HepG2 (cell line): Measurements from ENCODE around the gene FN1. TPM values are rescaled to one million over a fixed set of nuclear protein-coding genes. Genes with fewer than 3 reads are reported as not detected.

Experiments
- ATF7-NPFF ChIP-seq: sonication (generic); formaldehyde crosslinking; IDR thresholded peaks from 2 replicates; pipeline ENCODE4 v1.8.1; 2023; ENCODE audit warnings: mild to moderate bottlenecking, low read depth, missing genetic modification reagents, moderate library complexity
- FOSL2 ChIP-seq: sonication (generic); formaldehyde crosslinking; IDR thresholded peaks from 2 replicates; pipeline ENCODE4 v1.4.0; 2020; ENCODE audit warnings: missing genetic modification reagents
- GTF3A ChIP-seq: sonication (generic); formaldehyde crosslinking; conservative IDR thresholded peaks from 2 replicates; pipeline ENCODE4 v1.4.0; 2020; ENCODE audit warnings: mild to moderate bottlenecking, missing genetic modification reagents
- NCOA1 ChIP-seq: sonication (generic); formaldehyde crosslinking; IDR thresholded peaks from 2 replicates; pipeline ENCODE4 v1.9.0; 2021; ENCODE audit warnings: missing genetic modification reagents
- NFYB ChIP-seq: sonication (generic); formaldehyde crosslinking; IDR thresholded peaks from 2 replicates; pipeline ENCODE4 v1.4.0; 2020; ENCODE audit warnings: missing genetic modification reagents
- RXRA ChIP-seq: sonication (generic); formaldehyde crosslinking; IDR thresholded peaks from 2 replicates; pipeline ENCODE4 v1.5.1; 2020; ENCODE audit warnings: missing genetic modification reagents
- TEAD3 ChIP-seq: optimal IDR thresholded peaks from 2 replicates; pipeline ENCODE3; 2016; ENCODE audit warnings: borderline replicate concordance
- ZNF207 ChIP-seq: fragments of 450-650 bp; IDR thresholded peaks from 2 replicates; pipeline ENCODE4 v1.6.1; 2016; ENCODE audit warnings: antibody characterized with exemption, borderline replicate concordance
- ZNF484 ChIP-seq: sonication (generic); formaldehyde crosslinking; IDR thresholded peaks from 2 replicates; pipeline ENCODE4 v1.5.1; 2020; ENCODE audit warnings: mild to moderate bottlenecking, low read depth, missing genetic modification reagents, borderline replicate concordance
- ZNF746 ChIP-seq: sonication (generic); formaldehyde crosslinking; IDR thresholded peaks from 2 replicates; pipeline ENCODE4 v1.8.0; 2022; ENCODE audit warnings: mild to moderate bottlenecking, missing genetic modification reagents
- polyA plus RNA-seq, 8 experiments: library from polyadenylated mRNA; depleted of rRNA in 3 of 8; stranded (reverse) in 7 of 8; unstranded in 1 of 8; fragments of >200 nt; fragmentation: Illumina TruSeq in 4 of 8; extraction: Trizol in 4 of 8; gene quantifications; 2 replicates each; pipeline versions ENCODE4 v1.2.1 to v1.2.3, GENCODE V29; 2011 to 2016; ENCODE audit warnings: low read depth in 4 of 8, missing spikeins in 1 of 8, mixed read lengths in 1 of 8; ENCODE audit not compliant: insufficient read depth in 1 of 8
- total RNA-seq, 5 experiments: library from RNA; depleted of rRNA; stranded (reverse); fragments of >200 nt; fragmentation: Illumina TruSeq; extraction: Trizol; gene quantifications; 2 replicates each; pipeline ENCODE4 v1.2.3, GENCODE V29; 2016; ENCODE audit warnings: low read depth in 1 of 5
- TF ChIP-seq, protein P1 (sequence below): sonication (generic); formaldehyde crosslinking; IDR thresholded peaks from 2 replicates; pipeline ENCODE4 v1.4.0; 2020; ENCODE audit warnings: missing genetic modification reagents, borderline replicate concordance
- TF ChIP-seq, protein P2 (sequence below): sonication (generic); formaldehyde crosslinking; IDR thresholded peaks from 2 replicates; pipeline ENCODE4 v1.4.0; 2020; ENCODE audit warnings: low read depth, mild to moderate bottlenecking, missing genetic modification reagents
- TF ChIP-seq, protein P3 (sequence below): sonication (generic); formaldehyde crosslinking; IDR thresholded peaks from 2 replicates; pipeline ENCODE4 v1.5.1; 2020; ENCODE audit warnings: mild to moderate bottlenecking, missing genetic modification reagents
- TF ChIP-seq, protein P4 (sequence below), 2 experiments: IDR thresholded peaks; 2 replicates each; pipeline ENCODE4 v1.6.1; 2011 to 2012; ENCODE audit warnings: low read length in 2 of 2, borderline replicate concordance in 1 of 2, low read depth in 1 of 2, mild to moderate bottlenecking in 1 of 2, moderate library complexity in 1 of 2
- TF ChIP-seq, protein P5 (sequence below): sonication (generic); formaldehyde crosslinking; IDR thresholded peaks from 2 replicates; pipeline ENCODE4 v1.4.0; 2020; ENCODE audit warnings: missing genetic modification reagents
- TF ChIP-seq, protein P6 (sequence below): sonication (generic); IDR thresholded peaks from 2 replicates; pipeline ENCODE4 v1.6.1; 2016; ENCODE audit warnings: low read depth, borderline replicate concordance

The FN1 gene
- total and polyA plus RNA-seq, 2 of the 13 experiments (the other 11 are each of a cell fraction or from before 2014, with no cell fraction given): 1,847 to 6,471 TPM

DNA sequence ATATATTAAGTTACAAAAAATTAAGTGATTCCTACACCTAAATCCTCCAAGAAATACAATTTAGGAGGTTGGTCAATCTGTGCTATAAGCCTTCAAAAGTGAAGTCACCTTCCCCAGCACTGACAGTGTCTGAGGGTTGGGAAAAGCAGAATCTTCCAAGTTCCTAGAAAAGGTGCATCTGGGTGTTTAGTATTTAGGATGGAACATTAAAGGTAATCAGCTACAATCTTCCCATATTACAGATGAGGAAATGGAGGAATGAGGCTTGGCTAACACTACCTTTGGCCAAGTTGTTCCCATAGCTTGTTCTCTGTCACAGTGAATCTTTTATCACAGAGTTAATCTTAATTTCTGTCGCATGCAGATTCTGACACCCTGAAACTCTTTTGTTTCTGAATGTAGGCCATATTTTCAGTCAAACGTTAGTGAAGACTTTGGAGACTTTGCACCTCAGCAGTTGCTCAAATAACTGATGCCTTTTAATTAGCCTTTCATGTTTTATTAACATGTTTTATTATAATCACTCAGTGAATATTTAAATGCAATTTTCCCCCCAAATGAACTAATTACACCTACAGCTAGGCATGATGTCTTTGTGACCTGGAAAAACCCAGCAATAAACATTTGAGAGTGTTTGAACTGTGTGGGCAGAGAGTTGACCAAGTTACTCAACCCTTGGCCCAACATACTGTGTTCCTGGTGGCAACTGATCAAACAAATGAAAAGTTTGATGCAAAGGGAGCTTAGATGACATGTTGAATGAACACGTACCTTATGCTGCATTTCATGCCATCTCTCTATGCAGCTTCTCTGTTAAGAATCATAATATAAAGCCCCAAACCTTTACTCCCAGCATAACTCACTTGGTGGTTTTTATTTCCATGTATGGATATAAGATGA lies 17.6 kb downstream of the FN1 start (continued):
- TF ChIP-seq, protein P1, sequence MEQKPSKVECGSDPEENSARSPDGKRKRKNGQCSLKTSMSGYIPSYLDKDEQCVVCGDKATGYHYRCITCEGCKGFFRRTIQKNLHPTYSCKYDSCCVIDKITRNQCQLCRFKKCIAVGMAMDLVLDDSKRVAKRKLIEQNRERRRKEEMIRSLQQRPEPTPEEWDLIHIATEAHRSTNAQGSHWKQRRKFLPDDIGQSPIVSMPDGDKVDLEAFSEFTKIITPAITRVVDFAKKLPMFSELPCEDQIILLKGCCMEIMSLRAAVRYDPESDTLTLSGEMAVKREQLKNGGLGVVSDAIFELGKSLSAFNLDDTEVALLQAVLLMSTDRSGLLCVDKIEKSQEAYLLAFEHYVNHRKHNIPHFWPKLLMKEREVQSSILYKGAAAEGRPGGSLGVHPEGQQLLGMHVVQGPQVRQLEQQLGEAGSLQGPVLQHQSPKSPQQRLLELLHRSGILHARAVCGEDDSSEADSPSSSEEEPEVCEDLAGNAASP (CRISPR knock-in tag): peak; percentile 98
- TF ChIP-seq, protein P2, sequence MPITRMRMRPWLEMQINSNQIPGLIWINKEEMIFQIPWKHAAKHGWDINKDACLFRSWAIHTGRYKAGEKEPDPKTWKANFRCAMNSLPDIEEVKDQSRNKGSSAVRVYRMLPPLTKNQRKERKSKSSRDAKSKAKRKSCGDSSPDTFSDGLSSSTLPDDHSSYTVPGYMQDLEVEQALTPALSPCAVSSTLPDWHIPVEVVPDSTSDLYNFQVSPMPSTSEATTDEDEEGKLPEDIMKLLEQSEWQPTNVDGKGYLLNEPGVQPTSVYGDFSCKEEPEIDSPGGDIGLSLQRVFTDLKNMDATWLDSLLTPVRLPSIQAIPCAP: no peak
- TF ChIP-seq ZNF207: no peak
- TF ChIP-seq, protein P3, sequence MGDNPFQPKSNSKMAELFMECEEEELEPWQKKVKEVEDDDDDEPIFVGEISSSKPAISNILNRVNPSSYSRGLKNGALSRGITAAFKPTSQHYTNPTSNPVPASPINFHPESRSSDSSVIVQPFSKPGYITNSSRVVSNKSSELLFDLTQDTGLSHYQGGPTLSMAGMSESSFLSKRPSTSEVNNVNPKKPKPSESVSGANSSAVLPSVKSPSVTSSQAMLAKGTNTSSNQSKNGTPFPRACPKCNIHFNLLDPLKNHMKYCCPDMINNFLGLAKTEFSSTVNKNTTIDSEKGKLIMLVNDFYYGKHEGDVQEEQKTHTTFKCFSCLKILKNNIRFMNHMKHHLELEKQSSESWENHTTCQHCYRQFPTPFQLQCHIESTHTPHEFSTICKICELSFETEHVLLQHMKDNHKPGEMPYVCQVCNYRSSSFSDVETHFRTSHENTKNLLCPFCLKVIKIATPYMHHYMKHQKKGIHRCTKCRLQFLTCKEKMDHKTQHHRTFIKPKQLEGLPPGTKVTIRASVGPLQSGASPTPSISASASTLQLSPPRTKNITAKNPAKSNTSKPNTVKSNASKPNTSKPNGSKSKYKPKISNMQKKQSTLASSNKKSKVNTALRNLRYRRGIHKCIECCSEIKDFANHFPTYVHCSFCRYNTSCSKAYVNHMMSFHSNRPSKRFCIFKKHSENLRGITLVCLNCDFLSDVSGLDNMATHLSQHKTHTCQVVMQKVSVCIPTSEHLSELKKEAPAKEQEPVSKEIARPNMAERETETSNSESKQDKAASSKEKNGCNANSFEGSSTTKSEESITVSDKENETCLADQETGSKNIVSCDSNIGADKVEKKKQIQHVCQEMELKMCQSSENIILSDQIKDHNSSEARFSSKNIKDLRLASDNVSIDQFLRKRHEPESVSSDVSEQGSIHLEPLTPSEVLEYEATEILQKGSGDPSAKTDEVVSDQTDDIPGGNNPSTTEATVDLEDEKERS: peak; percentile 14; the same call in 1 of the 2 replicates
- no peak for TF ChIP-seq ZNF746 (CRISPR knock-in tag)
- no peak for TF ChIP-seq NCOA1
- TF ChIP-seq ZNF484 (CRISPR knock-in tag): no peak
- TF ChIP-seq, protein P4, sequence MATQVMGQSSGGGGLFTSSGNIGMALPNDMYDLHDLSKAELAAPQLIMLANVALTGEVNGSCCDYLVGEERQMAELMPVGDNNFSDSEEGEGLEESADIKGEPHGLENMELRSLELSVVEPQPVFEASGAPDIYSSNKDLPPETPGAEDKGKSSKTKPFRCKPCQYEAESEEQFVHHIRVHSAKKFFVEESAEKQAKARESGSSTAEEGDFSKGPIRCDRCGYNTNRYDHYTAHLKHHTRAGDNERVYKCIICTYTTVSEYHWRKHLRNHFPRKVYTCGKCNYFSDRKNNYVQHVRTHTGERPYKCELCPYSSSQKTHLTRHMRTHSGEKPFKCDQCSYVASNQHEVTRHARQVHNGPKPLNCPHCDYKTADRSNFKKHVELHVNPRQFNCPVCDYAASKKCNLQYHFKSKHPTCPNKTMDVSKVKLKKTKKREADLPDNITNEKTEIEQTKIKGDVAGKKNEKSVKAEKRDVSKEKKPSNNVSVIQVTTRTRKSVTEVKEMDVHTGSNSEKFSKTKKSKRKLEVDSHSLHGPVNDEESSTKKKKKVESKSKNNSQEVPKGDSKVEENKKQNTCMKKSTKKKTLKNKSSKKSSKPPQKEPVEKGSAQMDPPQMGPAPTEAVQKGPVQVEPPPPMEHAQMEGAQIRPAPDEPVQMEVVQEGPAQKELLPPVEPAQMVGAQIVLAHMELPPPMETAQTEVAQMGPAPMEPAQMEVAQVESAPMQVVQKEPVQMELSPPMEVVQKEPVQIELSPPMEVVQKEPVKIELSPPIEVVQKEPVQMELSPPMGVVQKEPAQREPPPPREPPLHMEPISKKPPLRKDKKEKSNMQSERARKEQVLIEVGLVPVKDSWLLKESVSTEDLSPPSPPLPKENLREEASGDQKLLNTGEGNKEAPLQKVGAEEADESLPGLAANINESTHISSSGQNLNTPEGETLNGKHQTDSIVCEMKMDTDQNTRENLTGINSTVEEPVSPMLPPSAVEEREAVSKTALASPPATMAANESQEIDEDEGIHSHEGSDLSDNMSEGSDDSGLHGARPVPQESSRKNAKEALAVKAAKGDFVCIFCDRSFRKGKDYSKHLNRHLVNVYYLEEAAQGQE (IDR thresholded peaks at IDR 0.05; ENCODE audit: borderline replicate concordance in 1 of 2, low read depth in 1 of 2, low read length in 2 of 2): peak in 1 of 2 experiments; percentile 22; a peak in 1 of 4 replicates
- peak; percentile 14 for TF ChIP-seq TEAD3
- TF ChIP-seq, protein P5, sequence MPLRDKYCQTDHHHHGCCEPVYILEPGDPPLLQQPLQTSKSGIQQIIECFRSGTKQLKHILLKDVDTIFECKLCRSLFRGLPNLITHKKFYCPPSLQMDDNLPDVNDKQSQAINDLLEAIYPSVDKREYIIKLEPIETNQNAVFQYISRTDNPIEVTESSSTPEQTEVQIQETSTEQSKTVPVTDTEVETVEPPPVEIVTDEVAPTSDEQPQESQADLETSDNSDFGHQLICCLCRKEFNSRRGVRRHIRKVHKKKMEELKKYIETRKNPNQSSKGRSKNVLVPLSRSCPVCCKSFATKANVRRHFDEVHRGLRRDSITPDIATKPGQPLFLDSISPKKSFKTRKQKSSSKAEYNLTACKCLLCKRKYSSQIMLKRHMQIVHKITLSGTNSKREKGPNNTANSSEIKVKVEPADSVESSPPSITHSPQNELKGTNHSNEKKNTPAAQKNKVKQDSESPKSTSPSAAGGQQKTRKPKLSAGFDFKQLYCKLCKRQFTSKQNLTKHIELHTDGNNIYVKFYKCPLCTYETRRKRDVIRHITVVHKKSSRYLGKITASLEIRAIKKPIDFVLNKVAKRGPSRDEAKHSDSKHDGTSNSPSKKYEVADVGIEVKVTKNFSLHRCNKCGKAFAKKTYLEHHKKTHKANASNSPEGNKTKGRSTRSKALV: no peak
- peak; percentile 76 for TF ChIP-seq FOSL2
- no peak for TF ChIP-seq NFYB
- TF ChIP-seq ATF7-NPFF (CRISPR knock-in tag): no peak
- no peak for TF ChIP-seq GTF3A (CRISPR knock-in tag)
- TF ChIP-seq, protein P6, sequence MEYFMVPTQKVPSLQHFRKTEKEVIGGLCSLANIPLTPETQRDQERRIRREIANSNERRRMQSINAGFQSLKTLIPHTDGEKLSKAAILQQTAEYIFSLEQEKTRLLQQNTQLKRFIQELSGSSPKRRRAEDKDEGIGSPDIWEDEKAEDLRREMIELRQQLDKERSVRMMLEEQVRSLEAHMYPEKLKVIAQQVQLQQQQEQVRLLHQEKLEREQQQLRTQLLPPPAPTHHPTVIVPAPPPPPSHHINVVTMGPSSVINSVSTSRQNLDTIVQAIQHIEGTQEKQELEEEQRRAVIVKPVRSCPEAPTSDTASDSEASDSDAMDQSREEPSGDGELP: peak; percentile 25; the same call in 1 of the 2 replicates
- TF ChIP-seq RXRA (CRISPR knock-in tag): peak; percentile 82; the same call in 1 of the 2 replicates
